Stimulated activated CD4-positive, alpha-beta T cell treated with anti-CD3 and anti-CD28 coated beads, Interleukin-2, amount 100 ng/mL, for 4 hours (primary cell): Measurements from ENCODE around the gene PCDHGA1.

Experiments used
- DNase-seq: peaks from one replicate; pipeline ENCODE4 v3.0.0-alpha.2; 2020; ENCODE audit warnings: low read depth

PCDHGA1 gene

DNA sequence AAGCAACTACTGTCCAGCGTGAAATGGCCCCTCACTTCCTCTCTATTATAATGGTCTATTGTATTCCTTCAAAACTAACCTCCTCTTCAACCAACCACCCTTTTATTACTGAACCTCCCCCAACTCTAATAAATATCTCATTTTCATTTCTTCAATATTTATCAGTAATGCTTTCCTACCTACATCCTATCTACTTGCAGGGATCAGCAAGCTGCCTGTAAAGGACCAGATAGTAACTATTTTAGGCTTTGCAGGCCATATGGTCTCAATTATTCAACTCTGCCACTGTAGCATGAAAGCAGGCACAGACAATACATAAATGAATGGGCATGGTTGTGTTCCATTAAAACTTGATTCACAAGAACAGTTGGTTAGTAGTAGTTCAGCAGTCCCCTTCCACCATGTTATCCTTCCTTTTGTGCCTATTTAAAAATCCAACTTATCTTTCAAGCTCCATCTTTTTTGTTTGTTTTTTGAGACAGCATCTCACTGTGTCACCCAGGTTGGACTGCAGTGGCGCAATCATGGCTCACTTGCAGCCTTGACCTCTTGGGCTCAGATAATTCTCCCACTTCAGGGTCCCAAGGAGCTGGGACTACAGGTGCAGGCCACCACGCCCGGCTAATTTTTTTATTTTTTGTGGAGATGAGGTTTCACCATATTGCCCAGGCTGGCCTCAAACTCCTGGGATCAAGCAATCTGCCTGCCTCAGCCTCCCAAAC lies 204.3 kb downstream of the PCDHGA1 start:
- no peak for DNase-seq

DNA sequence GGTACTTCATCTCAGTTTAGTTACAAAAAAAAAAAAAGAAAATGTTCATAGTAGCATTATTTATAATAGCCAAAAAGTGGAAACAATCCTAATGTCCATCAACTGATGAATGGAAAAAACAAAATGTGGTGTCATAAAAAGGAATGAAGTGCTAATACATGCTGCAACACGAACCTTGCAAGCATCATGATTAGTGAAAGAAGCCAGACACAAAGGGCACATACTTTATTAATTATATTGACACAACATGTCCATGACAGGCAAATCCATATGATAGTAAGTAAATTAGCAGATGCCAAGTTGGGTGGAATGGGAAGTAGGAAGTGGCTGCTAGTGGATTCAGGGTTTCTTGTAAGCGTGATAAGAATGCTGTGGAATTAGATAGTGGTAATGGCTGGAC lies 212.7 kb downstream of the PCDHGA1 start:
- no peak for DNase-seq

DNA sequence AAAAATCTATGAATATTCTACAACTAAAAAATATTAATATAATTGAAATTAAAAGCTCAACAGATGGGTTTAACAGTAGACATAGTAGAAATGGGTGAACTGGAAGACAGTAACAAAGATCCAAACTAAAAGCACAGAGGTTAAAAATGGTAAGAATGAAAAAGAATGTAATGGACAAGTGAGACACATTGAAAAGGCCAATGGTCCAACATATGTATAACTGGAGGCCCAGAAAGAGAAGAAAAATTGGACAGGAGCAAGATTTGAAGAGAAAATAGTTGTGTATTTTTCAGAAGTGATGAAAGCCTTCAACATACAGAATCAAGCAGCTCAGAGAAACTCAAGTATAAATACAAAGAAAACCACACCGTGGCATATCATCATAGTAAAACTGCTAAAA lies 217.2 kb downstream of the PCDHGA1 start:
- DNase-seq: no peak

DNA sequence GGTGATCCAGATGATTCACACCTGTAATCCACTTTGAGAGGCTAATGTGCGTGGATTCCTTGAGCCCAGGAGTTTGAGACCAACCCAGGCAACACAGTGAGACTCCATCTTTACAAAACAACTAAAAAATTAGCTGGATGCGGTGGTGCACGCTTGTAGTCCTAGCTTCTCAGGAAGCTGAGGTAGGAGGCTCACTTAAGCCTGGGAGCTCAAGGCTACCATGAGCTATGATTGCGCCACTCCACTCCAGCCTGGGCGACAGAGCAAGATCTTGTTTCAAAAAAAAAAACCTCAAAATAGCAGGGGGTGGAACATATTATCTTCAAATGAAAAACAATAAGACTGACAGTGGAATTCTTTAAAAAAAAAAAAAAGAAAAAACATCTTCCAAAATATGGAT lies 217.6 kb downstream of the PCDHGA1 start:
- DNase-seq: no peak

DNA sequence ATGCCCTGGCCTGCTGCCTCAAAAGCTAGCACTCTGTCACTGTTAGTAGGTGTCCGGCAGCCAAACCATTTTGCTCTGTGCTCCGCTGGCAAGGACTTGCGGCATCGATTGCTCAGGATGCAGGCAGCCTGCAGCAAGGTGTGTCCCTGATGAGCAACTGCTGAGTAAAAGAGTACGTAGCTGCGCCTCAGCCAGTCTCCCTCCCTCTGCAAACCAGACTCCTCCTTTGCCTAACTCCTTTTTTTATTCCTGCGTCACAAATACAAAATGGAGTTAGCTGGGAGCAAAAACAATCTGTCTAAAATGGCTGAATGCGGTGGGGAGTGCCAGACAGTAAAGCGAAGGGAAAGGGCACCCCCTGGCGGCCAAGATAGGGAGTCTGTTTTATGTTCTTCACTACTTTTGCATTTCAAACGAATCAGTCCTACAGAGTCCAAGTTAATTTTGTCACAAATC lies 227.4 kb downstream of the PCDHGA1 start:
- peak; percentile 48 for DNase-seq

DNA sequence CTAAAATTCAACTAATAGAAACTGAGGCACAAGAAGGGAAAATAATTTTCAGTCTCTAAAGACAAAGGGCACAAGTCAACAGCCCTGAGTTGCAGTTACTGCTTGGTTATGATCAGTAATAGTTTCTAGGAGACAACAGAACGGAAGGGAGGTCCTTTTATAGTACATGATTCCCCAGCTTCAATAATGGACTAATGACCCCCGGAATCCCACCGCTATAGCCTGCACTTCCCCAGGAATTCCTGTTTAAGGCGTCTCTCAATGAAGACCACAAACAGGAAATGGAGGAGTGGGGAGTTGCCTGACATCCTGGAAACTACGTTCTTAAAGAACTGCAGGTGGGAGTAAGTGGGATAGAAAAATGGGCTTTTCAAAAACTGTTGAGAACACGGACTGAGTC lies 227.8 kb downstream of the PCDHGA1 start:
- no peak for DNase-seq

DNA sequence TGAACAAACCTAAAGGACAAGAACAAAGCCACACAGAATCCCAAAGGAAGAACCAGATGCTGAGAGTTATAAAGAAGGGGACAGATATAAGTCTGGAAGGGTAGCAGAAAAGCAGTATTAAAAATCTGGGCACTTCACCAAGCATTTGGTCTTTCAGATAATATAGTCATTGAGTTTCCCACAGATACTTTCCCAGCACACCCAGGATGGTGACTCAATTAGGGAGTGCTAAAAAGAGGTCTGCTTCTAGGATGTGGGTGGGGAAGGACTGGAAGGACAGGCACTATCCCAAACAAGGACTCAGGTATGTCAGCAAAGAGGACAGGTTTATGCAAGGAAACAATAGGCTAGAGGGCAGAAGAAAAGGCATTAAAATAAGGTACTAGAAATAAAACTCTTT lies 229.1 kb downstream of the PCDHGA1 start:
- no peak for DNase-seq

DNA sequence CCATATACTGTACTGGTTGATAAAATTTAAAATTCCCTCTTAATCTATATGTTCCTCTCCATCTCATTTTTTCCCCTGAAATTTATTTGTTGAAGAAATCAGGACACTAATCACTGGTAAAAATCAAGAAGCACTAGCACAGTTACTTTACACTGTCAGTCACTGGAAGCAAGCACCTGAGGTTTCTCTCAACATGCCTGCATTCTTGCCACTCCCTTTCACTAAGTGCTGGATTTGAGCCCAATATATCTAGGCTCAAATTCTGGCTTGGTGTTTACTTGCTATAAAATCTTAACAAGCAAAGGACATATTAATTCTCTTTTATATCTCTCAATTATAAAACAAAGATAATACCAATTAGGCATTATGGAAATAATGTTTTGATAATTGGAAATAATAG lies 229.8 kb downstream of the PCDHGA1 start:
- no peak for DNase-seq

DNA sequence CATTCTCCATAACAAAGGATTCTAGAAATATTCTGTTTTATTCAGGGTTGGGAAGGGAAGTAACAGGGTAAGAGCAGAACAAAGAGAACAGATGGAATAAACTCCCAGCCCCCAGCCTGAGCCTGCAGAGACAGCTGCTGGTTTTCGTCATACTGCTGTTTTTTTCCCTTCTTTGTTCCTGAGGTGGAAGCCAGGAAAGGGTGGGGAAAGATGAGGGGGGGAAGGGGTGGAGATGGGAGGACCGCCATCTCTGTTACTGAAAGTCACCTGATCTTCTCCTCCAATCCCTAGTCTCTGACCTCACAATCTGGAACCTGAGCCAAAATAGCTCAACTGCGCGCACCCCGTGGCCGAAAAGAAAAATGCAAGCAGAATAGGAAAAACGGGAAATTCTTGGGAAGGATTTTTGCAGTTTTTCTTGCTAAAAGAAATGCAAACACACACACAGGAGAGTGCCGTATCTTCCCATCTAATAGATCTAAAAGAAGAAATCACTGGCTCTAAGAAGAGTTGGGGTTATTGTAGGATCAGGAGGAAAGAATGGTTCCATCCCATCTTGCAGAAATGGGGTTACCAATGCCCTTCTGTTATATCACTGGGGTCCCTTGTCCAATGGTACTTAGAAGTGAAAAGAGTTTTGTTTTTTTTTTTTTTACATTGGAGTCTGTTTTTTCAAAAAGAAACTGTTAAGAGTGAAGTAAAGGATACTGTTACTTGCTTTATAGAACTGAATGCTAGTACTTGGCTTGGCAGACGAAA lies 230.6 kb downstream of the PCDHGA1 start:
- DNase-seq: no peak
